ENCODE measurements around the gene OR6B3.

DNA sequence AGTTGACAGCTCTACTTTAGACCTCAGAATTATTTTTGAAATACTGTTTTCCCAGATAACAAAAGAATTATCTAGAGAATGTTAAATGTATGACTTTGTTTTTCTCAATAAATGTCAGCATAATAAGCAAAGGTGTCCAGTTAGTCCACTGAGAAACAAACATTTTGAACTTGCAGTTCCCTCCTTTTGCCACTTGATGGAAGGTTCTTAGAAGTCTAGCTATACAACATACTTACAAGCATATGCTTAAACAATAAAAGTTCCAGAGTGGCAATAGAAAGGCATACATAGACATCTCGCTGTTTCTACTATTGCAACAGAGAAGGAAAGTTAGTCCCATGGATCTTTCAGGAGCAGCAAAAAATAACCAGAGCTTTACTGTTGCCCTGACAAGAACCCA, 40.0 kb downstream of the OR6B3 start:
- TF ChIP-seq, protein P1, sequence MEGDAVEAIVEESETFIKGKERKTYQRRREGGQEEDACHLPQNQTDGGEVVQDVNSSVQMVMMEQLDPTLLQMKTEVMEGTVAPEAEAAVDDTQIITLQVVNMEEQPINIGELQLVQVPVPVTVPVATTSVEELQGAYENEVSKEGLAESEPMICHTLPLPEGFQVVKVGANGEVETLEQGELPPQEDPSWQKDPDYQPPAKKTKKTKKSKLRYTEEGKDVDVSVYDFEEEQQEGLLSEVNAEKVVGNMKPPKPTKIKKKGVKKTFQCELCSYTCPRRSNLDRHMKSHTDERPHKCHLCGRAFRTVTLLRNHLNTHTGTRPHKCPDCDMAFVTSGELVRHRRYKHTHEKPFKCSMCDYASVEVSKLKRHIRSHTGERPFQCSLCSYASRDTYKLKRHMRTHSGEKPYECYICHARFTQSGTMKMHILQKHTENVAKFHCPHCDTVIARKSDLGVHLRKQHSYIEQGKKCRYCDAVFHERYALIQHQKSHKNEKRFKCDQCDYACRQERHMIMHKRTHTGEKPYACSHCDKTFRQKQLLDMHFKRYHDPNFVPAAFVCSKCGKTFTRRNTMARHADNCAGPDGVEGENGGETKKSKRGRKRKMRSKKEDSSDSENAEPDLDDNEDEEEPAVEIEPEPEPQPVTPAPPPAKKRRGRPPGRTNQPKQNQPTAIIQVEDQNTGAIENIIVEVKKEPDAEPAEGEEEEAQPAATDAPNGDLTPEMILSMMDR (conservative IDR thresholded peaks at IDR 0.05; ENCODE audit: low read length), result peak; percentile 35; the same call in 1 of the 2 replicates
- TF ChIP-seq EZH2phosphoT487 (IDR thresholded peaks at IDR 0.05; ENCODE audit: borderline replicate concordance), result no peak

Data from Loucy (cell line).